H1 (cell line): ENCODE data around the gene RAD18. TPM values are rescaled to one million over a fixed set of nuclear protein-coding genes. Genes with fewer than 3 reads are reported as not detected.

Experiments used
- ZNF274 ChIP-seq: IDR thresholded peaks from 2 replicates; pipeline ENCODE4 v1.7.0; 2012; ENCODE audit warnings: low read length, borderline replicate concordance; ENCODE audit errors: extremely low read depth
- polyA plus RNA-seq, 7 experiments: library from polyadenylated mRNA; depleted of rRNA in 3 of 7; stranded (reverse) in 5 of 7; unstranded in 2 of 7; fragments of >200 nt in 5 of 7; fragments of 200-250 nt in 2 of 7; gene quantifications; 1 replicate in 5 of 7; 2 replicates in 1 of 7; 4 replicates in 1 of 7; pipeline versions ENCODE4 v1.2.1 to v1.2.3, GENCODE V29; 2011 to 2013; ENCODE audit warnings: missing spikeins in 2 of 7, mixed read lengths in 2 of 7
- total RNA-seq: library from RNA; stranded (reverse); fragmentation: NEBNext Ultra II Directional; extraction: Animal tissue kit (Norgen Biotek cat#: 25700); gene quantifications from 2 replicates; pipeline ENCODE4 v1.2.1, GENCODE V29; 2021

Gene RAD18
- total and polyA plus RNA-seq, 2 of the 8 experiments (the other 6 are each of a cell fraction or from before 2014, with no cell fraction given) = 13.0 to 23.2 TPM

GRCh38 chr3:8985876-8986275, 22.6 kb upstream of the RAD18 start (continued):
- no peak for TF ChIP-seq ZNF274
